NCI-H2196 (cell line): ENCODE data around the gene LRCH1.

Source experiments
- DNase-seq: peaks from one replicate; lab custom pipeline; 2025; ENCODE audit not compliant: unreplicated experiment; lab: John Stamatoyannopoulos, UW

LRCH1 gene

DNA sequence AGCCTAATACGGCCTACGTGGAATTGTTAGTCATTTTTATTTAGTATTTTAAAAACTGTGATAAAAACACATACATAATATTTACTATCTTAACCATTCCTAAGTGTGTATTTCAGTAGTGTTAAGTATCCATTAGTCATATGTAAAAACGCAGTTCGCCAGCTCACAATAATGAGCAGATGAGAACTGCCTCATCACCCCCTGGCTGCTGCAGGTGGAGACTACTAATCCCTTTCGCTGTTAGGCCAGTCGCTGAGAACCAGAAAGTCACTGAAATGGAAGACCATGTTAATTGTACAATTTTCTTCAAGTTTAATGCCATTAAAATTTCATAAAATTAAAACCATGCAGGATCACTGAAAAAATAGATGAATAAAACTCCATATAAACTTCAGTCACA, 242.4 kb downstream of the LRCH1 start:
- DNase-seq = no peak

DNA sequence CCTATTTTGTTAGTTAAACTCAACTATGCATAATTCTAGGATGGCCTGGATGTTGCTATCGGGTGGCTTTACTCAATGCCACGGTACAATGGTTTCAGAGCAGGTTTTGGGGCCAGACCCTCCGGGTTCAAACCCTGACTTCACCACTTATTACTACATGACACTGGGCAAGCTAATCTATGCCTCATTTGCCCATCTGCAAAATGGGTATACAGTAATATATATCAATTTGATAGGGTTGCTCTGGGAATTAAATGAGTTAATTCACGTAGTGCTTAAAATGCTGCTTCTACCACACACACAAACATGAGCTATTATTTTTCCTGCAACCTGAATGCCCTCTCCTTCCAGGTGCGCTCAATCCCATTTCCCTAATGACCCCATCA, 243.2 kb downstream of the LRCH1 start:
- DNase-seq = no peak

DNA sequence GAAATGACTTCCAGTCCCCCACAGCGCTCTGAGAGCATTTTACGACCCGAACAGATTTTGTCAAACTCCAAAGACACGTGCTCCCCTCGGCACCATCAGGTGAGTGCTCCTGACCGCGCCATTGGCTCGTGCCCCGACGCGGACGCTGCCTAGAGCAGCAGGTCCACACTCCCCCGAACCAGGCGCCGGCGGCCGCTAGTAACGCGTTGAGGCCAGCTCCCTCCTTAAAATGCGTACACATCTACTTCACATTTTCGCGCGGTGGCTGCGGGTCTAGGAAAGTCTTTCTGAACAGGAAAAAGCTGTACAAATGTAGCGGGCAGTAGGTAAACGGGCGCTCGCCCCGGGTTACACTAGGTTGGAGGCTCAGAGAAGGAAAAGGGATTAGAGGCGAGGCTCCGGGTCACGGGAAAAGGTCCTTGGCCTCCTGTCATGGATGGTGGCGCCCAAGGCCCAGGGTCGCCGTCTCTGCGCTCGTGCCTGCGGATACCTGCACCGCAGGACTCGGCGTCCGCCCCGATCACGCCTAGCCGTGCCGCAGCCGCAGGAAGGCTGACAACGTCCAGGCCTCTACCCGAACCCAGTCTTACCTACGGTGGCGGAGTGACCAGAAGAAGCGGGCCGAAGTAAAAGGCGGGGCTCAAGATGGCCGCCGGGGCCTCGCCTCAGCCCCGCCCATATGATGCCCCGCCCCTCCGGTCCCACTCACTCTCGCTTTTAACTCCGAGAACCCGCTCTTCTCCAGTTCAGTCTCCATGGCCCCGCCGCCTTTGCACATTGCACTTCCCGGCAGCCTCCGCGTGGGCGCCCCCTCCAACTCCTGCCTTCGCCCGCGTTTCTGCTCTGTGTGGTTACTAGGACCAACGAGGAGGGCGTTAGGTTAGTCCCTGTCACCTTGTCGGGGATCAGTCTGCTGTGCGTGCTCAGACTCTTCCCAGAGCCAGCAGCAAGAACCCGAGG, 243.8 kb downstream of the LRCH1 start, which contains the start of gene ESD:
Gene ESD (minus strand): TSS at position 647 of the 960 bp plus-strand sequence. CDS start 5,748 bp downstream, outside the sequence.
- peak; percentile 74 for DNase-seq

DNA sequence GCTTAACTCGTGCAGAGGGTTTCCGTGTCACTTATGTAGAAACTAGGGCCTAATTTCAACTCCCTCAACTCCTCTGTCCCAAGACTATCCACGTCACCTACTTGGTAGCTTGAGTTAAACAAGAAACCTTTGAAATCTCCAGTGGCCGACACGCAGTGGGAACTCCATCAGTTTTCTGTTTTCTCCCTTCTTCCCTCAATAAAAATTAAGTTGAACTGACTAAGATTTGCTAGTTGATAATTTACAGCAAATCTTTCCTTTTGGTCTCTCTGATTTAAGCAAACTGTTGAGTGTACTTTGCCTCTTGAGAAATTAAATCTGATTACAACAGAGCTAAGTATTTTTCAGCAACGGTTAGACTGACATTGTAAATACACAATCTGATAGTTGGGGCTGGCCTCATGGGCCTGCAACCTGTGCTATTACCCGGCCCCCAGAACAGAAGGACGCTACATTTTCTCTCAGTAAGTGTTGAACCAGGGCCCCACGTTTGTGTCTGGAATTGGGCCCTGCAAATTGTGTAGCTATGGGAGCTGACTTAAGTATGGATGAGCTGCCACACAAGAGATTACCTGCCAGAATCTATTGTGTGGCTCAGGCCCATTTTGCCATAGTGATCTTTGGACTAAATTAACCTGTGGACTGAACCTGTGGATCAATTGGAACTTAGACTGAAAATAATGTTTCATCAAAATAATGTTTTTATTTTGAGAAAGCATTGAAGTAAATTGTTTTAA, 244.7 kb downstream of the LRCH1 start:
- no peak for DNase-seq

DNA sequence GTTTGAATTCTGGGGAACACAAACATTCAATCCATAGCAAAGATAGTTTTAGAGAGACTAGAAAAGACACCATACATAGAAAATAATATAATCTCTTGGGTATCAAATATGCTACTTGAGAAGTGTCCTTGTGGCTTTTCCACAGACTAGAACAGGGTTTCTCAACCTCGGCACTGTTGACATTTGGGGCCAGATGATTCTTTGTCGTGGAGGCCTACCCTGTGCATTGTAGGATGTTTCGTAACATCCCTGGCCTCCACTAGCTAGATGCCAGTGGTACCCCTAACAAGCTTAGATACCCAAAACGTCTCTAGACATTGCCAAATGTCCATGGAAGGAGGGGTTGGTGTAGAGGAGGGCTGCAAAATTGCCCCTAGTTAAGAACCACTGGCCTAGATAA, 246.2 kb downstream of the LRCH1 start:
- DNase-seq = no peak

DNA sequence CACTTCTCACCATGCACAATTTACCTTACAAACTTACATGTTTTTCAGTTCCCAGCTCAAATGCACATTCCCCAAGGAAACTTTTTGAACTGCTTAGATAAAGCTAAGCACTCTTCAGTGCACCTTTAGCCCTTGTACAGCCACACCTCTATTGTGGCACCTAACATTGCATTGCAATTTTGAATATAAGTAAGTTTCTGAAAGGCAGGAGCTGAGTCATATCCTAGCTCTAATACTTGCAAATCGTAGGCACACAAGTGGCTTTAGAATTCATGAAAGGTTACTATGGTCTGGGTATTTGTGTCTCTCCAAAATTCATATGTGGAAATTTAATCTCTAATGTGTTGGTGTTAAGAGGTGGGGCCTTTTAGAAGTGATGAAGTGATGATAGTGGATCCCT, 248.9 kb downstream of the LRCH1 start:
- no peak for DNase-seq
